ENCODE data around the gene SPRED2. TPM values are rescaled to one million over a fixed set of nuclear protein-coding genes. Genes with fewer than 3 reads are reported as not detected.

SPRED2 gene
- total RNA-seq, 1 donor, result 5.4 TPM

Other genes with a start within 250 kb of the SPRED2 start
- gene ACTR2, start 204.8 kb downstream of the SPRED2 start, total RNA-seq, result 47.1 TPM